CD14-positive monocyte (primary cell): ENCODE data around the gene SMS. TPM values are rescaled to one million over a fixed set of nuclear protein-coding genes. Genes with fewer than 3 reads are reported as not detected.

Experiments used
- DNase-seq, 3 donors: peaks; one replicate each; pipeline ENCODE4 v3.0.0-alpha.2; 2011 to 2022
- H2AFZ ChIP-seq: 2 replicates; pipeline ENCODE4 v1.6.0; 2012; ENCODE audit warnings: mild to moderate bottlenecking, low read depth, low read length, inconsistent platforms; ENCODE audit not compliant: insufficient read depth, poor library complexity, severe bottlenecking
- H3K27ac ChIP-seq, 2 donors: 1 replicate in 1 of 2; 2 replicates in 1 of 2; pipeline ENCODE4 v1.5.1; 2012 to 2013; ENCODE audit warnings: low read length in 2 of 2, control low read depth in 1 of 2, inconsistent platforms in 1 of 2, low read depth in 1 of 2, mild to moderate bottlenecking in 1 of 2
- H3K27me3 ChIP-seq, 2 donors: one replicate each; pipeline versions ENCODE4 v1.6.0 to v1.6.1; 2011 to 2013; ENCODE audit warnings: low read length in 2 of 2; ENCODE audit not compliant: control insufficient read depth in 2 of 2, insufficient read depth in 2 of 2
- H3K36me3 ChIP-seq, 2 donors: replicated peaks in 1 of 2; 1 replicate in 1 of 2; 2 replicates in 1 of 2; pipeline versions ENCODE4 v1.5.1 to v1.6.1; 2012 to 2013; ENCODE audit warnings: low read length in 2 of 2, control low read depth in 1 of 2, inconsistent platforms in 1 of 2, mild to moderate bottlenecking in 1 of 2; ENCODE audit not compliant: insufficient read depth in 2 of 2, control insufficient read depth in 1 of 2
- H3K4me1 ChIP-seq, 2 donors: 1 replicate in 1 of 2; 2 replicates in 1 of 2; pipeline versions ENCODE4 v1.5.1 to v1.6.1; 2012 to 2013; ENCODE audit warnings: low read length in 2 of 2, control low read depth in 1 of 2, inconsistent platforms in 1 of 2, mild to moderate bottlenecking in 1 of 2, moderate library complexity in 1 of 2; ENCODE audit not compliant: insufficient read depth in 2 of 2, control insufficient read depth in 1 of 2
- H3K4me2 ChIP-seq: replicated peaks from 2 replicates; pipeline ENCODE3; 2012; ENCODE audit warnings: low read length, moderate library complexity, mild to moderate bottlenecking; ENCODE audit not compliant: poor library complexity, severe bottlenecking; ENCODE audit errors: extremely low read depth
- H3K4me3 ChIP-seq, 3 experiments: fragments of 200-600 bp in 1 of 3; sonication (generic) in 1 of 3; replicated peaks in 1 of 3; 1 replicate in 2 of 3; 2 replicates in 1 of 3; pipeline ENCODE4 v1.5.1; 2011 to 2013; ENCODE audit warnings: low read length in 3 of 3, mild to moderate bottlenecking in 3 of 3, control low read depth in 2 of 3, low read depth in 2 of 3, inconsistent platforms in 1 of 3, moderate library complexity in 1 of 3
- H3K79me2 ChIP-seq: 2 replicates; pipeline ENCODE4 v1.6.0; 2012; ENCODE audit warnings: mild to moderate bottlenecking, control low read depth, inconsistent platforms, low read length, moderate library complexity; ENCODE audit not compliant: insufficient read depth
- H3K9ac ChIP-seq: 2 replicates; pipeline ENCODE4 v1.6.0; 2017; ENCODE audit warnings: low read length, mild to moderate bottlenecking; ENCODE audit not compliant: insufficient read depth, poor library complexity, severe bottlenecking
- H3K9me3 ChIP-seq, 2 donors: replicated peaks in 1 of 2; 1 replicate in 1 of 2; 2 replicates in 1 of 2; pipeline versions ENCODE4 v1.5.1 to v1.6.1; 2012 to 2013; ENCODE audit warnings: low read length in 2 of 2, control low read depth in 1 of 2; ENCODE audit not compliant: control insufficient read depth in 1 of 2, insufficient read depth in 1 of 2
- H4K20me1 ChIP-seq: 2 replicates; pipeline ENCODE4 v1.6.0; 2012; ENCODE audit warnings: mild to moderate bottlenecking, low read length, control low read depth, moderate library complexity; ENCODE audit not compliant: insufficient read depth
- H3K27ac Mint-ChIP-seq, 7 donors: one replicate each; pipeline ENCODE4 v1.8.0; 2020; ENCODE audit warnings: mild to moderate bottlenecking in 7 of 7, mixed read lengths in 7 of 7, moderate library complexity in 6 of 7, inconsistent platforms in 2 of 7
- H3K27me3 Mint-ChIP-seq, 3 donors: one replicate each; pipeline ENCODE4 v1.8.0; 2021 to 2022; ENCODE audit warnings: low read depth in 3 of 3, mild to moderate bottlenecking in 3 of 3, mixed read lengths in 3 of 3, moderate library complexity in 3 of 3, inconsistent platforms in 1 of 3
- H3K36me3 Mint-ChIP-seq, 2 donors: one replicate each; pipeline ENCODE4 v1.8.0; 2020; ENCODE audit warnings: mixed read lengths in 2 of 2, inconsistent platforms in 1 of 2, mild to moderate bottlenecking in 1 of 2
- H3K4me1 Mint-ChIP-seq: one replicate; pipeline ENCODE4 v1.8.0; 2020; ENCODE audit warnings: mild to moderate bottlenecking, mixed read lengths
- H3K4me3 Mint-ChIP-seq, 2 donors: one replicate each; pipeline ENCODE4 v1.8.0; 2020; ENCODE audit warnings: mild to moderate bottlenecking in 2 of 2, mixed read lengths in 2 of 2, moderate library complexity in 1 of 2
- H3K9me3 Mint-ChIP-seq, 7 donors: one replicate each; pipeline ENCODE4 v1.8.0; 2020 to 2022; ENCODE audit warnings: mixed read lengths in 7 of 7, mild to moderate bottlenecking in 6 of 7, moderate library complexity in 6 of 7, inconsistent platforms in 2 of 7
- CTCF ChIP-seq: fragments of 200-600 bp; IDR thresholded peaks from one replicate; pipeline ENCODE4 v1.8.0; 2022; ENCODE audit warnings: antibody characterized with exemption, mild to moderate bottlenecking
- WGBS: methylation state at CpG from one replicate; pipeline ENCODE4 v1.1.5; 2013; ENCODE audit warnings: missing lambda C conversion rate; ENCODE audit not compliant: insufficient coverage; 5-methylcytosine and 5-hydroxymethylcytosine counted together
- intact Hi-C, 2 donors: fragments of 100-400 bp; cut with micrococcal nuclease; formaldehyde crosslinking; loops; one replicate each; pipeline versions ENCODE4 v1.15.0 to v1.15.1; 2023
- polyA plus RNA-seq, 3 donors: library from polyadenylated mRNA; depleted of rRNA in 1 of 3; unstranded in 2 of 3; stranded (reverse) in 1 of 3; fragments of 300-500 nt in 2 of 3; fragments of >200 nt in 1 of 3; fragmentation: Illumina TruSeq in 2 of 3; gene quantifications; 1 replicate in 2 of 3; 2 replicates in 1 of 3; pipeline ENCODE4 v1.2.3, GENCODE V29; 2012 to 2021

The SMS gene
- polyA plus RNA-seq, 3 donors: 24.9 to 75.4 (median 70.8) TPM

GRCh38 chrX:21973321-21974010 lies 33.0 kb downstream of the SMS start:
- no peaks in the 10 kb centered on the region for H4K20me1 ChIP-seq
- no peak overlapping the region for H2AFZ ChIP-seq
- H3K9me3 Mint-ChIP-seq: peaks cover 0 to 2% (median 0%) of the 10 kb centered on the region in 7 donors
- H3K4me3 Mint-ChIP-seq: peak overlapping the region in 1 of 2 donors; percentile 82
- H3K36me3 ChIP-seq: peaks cover 26 to 47% of the 10 kb centered on the region in 2 donors
- no peaks in the 10 kb centered on the region for H3K27me3 ChIP-seq
- H3K4me1 ChIP-seq: peaks cover 0 to 4% of the 10 kb centered on the region in 2 donors
- H3K4me3 ChIP-seq: no peak overlapping the region
- peak overlapping the region; percentile 31 to 95 (median 50) for H3K27ac Mint-ChIP-seq
- peaks cover 38 to 50% of the 10 kb centered on the region in 2 donors for H3K36me3 Mint-ChIP-seq
- peaks cover 14% of the 10 kb centered on the region for H3K4me1 Mint-ChIP-seq
- 100% methylated on average over 2 of the region's 12 CpGs for WGBS
- H3K27ac ChIP-seq: peak overlapping the region in 1 of 2 donors; percentile 52
- peak overlapping the region; percentile 15 for H3K4me2 ChIP-seq
- intact Hi-C loops: no loop called here
- DNase-seq: no peak
- no peaks in the 10 kb centered on the region for H3K79me2 ChIP-seq
- H3K27me3 Mint-ChIP-seq: peaks cover 0 to 2% (median 0%) of the 10 kb centered on the region in 3 donors
- no peak overlapping the region for H3K9ac ChIP-seq
- TF ChIP-seq CTCF: no peak
- H3K9me3 ChIP-seq: no peaks in the 10 kb centered on the region

- Mint-ChIP-seq H3K4me1 (peaks cover 14% of the 10 kb centered on the region), H3K27me3 (peaks cover 0 to 2% (median 0%) of the 10 kb centered on the region in 3 donors), H3K4me3 (peak overlapping the region; percentile 52 to 82), H3K36me3 (peaks cover 36 to 53% of the 10 kb centered on the region in 2 donors), H3K27ac (peak overlapping the region; percentile 8 to 95 (median 48)), H3K9me3 (peaks cover 0 to 2% (median 0%) of the 10 kb centered on the region in 7 donors)
- DNase-seq: no peak
- peak overlapping the region; percentile 15 for H3K4me2 ChIP-seq
- no peaks in the 10 kb centered on the region for H3K9me3 ChIP-seq
- H4K20me1 ChIP-seq: no peaks in the 10 kb centered on the region
- WGBS: no CpG with 5 or more reads among the region's 2 CpGs
- H3K27me3 ChIP-seq: no peaks in the 10 kb centered on the region
- H3K79me2 ChIP-seq: no peaks in the 10 kb centered on the region
- peak overlapping the region in 1 of 2 donors; percentile 52 for H3K27ac ChIP-seq
- no peak overlapping the region for H2AFZ ChIP-seq
- no peak overlapping the region for H3K9ac ChIP-seq
- H3K36me3 ChIP-seq: peaks cover 22 to 50% of the 10 kb centered on the region in 2 donors
- peak overlapping the region in 1 of 3 experiments; percentile 17 for H3K4me3 ChIP-seq
- peaks cover 0 to 4% of the 10 kb centered on the region in 2 donors for H3K4me1 ChIP-seq
- no peak for TF ChIP-seq CTCF
- intact Hi-C loops: no loop called here
These were observed 33.5 kb downstream of the SMS start for GRCh38 chrX:21974011-21974385.
